ENCODE data around the gene CDC42.

The CDC42 gene

DNA sequence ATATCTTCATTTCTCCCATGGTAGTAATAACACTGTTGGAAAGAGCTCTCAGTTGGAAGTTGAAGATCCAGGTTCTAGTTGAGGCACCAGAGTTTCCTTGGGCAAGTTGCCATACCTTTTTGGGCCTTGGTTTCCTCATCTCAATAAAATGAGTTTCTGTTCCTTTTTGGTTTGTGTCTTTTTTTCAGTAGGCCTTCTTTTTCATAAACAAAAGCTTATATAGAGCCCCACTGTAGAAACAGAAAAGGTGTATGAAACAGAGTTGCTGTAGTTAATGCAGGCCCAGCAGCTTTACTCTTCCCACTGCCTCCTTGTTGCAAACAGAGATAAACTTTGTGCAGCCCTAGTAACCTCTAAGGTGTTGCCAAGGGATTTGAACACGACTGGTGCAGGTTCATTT lies 48.7 kb downstream of the CDC42 start:
- no peak for FAIRE-seq
- DNase-seq (ENCODE audit: insufficient read length, low spot score): no peak

GRCh38 chr1:22101995-22102394 lies 49.5 kb downstream of the CDC42 start:
- no peak for FAIRE-seq
- no peak for DNase-seq (ENCODE audit: insufficient read length, low spot score)
- no peak for TF ChIP-seq POLR2A (IDR thresholded peaks at IDR 0.05; ENCODE audit: low read depth, low read length)

More for the DNA sequence above, 48.7 kb downstream of the CDC42 start:
- TF ChIP-seq POLR2A (IDR thresholded peaks at IDR 0.05; ENCODE audit: low read depth, low read length): no peak

- no peak for TF ChIP-seq POLR2A (IDR thresholded peaks at IDR 0.05; ENCODE audit: low read depth, low read length)
- DNase-seq (ENCODE audit: insufficient read length, low spot score) (no peak), FAIRE-seq (peak; percentile 43)
Observed at GRCh38 chr1:22102746-22103145, 50.2 kb downstream of the CDC42 start.

DNA sequence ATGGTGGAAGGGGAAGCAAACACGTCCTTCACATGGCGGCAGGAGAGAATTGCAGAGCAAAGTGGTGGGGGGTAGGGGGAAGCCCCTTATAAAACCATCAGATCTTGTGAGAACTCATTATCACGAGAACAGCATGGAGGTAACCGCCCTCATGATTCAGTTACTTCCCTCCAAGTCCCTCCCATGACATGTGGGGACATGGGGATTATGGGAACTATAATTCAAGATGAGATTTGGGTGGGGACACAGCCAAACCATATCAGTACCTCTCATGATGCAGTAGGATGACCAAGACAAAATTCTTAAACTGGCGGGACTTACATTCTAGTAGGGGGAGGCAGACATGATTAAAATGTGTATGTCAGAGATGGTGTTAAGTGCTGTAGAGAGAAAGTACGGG lies 51.6 kb downstream of the CDC42 start:
- TF ChIP-seq POLR2A (IDR thresholded peaks at IDR 0.05; ENCODE audit: low read depth, low read length): no peak
- FAIRE-seq (no peak), DNase-seq (ENCODE audit: insufficient read length, low spot score) (no peak)

GRCh38 chr1:22104865-22105437 lies 52.4 kb downstream of the CDC42 start:
- DNase-seq (ENCODE audit: insufficient read length, low spot score) (no peak), FAIRE-seq (no peak)

GRCh38 chr1:22105611-22106207 lies 53.2 kb downstream of the CDC42 start:
- peak; percentile 83 for FAIRE-seq
- TF ChIP-seq POLR2A (IDR thresholded peaks at IDR 0.05; ENCODE audit: low read depth, low read length): no peak
- no peak for DNase-seq (ENCODE audit: insufficient read length, low spot score)

More at GRCh38 chr1:22104865-22105437, 52.4 kb downstream of the CDC42 start:
- no peak for TF ChIP-seq POLR2A (IDR thresholded peaks at IDR 0.05; ENCODE audit: low read depth, low read length)

DNA sequence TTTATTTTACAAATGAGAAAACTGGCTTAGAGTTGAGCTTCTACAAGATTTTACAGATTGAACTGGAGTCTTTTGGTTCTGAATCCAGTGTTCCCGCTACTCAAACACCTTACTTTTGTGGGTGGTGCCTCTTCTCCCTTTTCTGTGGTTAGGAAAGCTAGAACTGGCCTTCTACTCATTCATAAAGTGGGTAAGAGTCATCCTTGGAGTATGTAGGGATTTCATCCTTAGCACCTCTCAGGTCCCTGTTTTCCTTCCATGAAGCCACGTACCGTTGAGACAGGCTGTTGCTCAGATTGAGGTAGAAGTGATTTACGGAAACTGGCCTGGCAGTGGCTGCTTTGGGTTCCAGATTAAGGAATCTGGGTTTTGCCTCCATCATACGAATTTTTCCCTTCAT lies 54.6 kb downstream of the CDC42 start:
- FAIRE-seq: no peak

DNA sequence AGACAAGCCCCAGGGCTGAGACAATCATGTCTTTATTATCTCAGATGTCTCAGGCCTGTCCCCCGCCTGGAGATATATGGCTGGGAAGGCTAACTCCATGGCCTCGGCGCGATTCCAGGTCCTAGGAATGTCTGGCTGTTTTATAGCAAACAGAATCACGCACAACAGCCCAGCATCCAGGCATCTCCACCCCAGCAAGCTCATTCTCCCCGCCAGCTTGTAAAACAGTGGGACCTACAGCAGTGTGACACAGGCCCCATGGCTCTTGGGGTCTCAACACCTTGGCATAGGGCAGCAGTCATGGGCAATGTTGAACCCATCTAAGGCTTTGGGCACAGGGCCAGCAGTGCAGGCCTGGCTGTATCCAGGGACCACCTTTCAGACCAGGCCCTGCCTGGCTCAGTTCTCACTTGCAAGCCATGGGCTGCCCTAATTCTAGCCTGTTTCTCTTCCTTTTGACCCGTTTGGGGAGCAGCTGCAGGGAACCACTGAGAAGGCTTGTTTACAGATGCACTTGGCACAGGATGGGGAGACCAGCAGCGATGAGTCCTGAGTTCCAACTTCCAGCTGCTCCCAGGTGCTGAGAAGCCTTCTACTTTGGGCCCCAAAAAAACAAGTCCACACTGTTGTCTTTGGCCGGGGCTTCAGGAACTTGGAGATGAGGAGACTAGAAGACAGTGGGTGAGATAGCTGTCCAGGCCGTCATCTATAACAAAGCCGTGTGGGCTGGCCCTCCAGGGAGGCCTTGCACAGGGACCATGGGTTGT lies 56.0 kb downstream of the CDC42 start:
- FAIRE-seq (no peak), DNase-seq (ENCODE audit: insufficient read length, low spot score) (no peak)
- no peak for TF ChIP-seq POLR2A (IDR thresholded peaks at IDR 0.05; ENCODE audit: low read depth, low read length)

More for the DNA sequence above, 54.6 kb downstream of the CDC42 start:
- no peak for TF ChIP-seq POLR2A (IDR thresholded peaks at IDR 0.05; ENCODE audit: low read depth, low read length)
- DNase-seq (ENCODE audit: insufficient read length, low spot score): no peak

DNA sequence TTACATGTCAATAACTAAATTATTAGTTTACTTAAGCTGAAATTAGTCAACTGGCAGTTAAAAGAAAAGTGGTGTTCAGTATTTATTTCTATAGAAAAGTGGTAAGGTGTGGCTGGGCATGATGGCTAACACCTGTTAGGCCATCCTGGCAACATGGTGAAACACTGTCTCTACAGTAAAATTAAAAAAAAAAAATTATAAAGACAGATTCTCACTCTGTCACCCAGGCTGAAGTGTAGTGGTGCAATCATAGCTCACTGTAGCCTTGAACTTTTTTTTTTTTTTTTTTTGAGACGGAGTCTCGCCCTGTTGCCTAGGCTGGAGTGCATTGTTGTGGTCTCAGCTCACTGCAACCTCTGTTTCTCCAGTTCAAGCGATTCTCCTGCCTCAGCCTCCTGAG lies 57.5 kb downstream of the CDC42 start:
- DNase-seq (ENCODE audit: insufficient read length, low spot score) (no peak), FAIRE-seq (no peak)
- TF ChIP-seq POLR2A (IDR thresholded peaks at IDR 0.05; ENCODE audit: low read depth, low read length): no peak

GRCh38 chr1:22111115-22111514 lies 58.6 kb downstream of the CDC42 start:
- FAIRE-seq: no peak
- no peak for DNase-seq (ENCODE audit: insufficient read length, low spot score)
- TF ChIP-seq POLR2A (IDR thresholded peaks at IDR 0.05; ENCODE audit: low read depth, low read length): no peak

GRCh38 chr1:22111620-22112019 lies 59.1 kb downstream of the CDC42 start:
- FAIRE-seq (no peak), DNase-seq (ENCODE audit: insufficient read length, low spot score) (peak; percentile 50)
- no peak for TF ChIP-seq POLR2A (IDR thresholded peaks at IDR 0.05; ENCODE audit: low read depth, low read length)

DNA sequence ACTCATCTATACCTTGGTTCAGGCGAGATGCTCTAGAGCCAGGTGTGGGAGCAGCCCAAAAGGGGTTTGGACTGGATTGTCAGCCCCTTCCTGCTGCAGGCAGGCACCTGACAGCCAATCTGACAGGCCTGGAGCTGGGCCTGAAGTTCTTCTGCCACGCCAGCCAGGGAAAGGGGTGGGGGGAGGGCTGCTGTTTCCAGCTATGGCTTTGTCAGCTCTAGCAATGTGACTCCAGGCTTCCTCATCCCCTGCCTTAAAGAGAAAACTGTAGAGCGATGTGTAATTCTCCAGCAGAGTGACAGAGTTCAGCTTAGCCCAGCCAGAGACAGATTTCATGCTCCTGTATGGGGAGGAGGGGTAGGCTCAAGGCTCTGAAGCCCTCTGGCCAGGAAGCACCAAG lies 60.0 kb downstream of the CDC42 start:
- FAIRE-seq (no peak), DNase-seq (ENCODE audit: insufficient read length, low spot score) (no peak)
- no peak for TF ChIP-seq POLR2A (IDR thresholded peaks at IDR 0.05; ENCODE audit: low read depth, low read length)

GRCh38 chr1:22114083-22115012 lies 61.8 kb downstream of the CDC42 start:
- no peak for FAIRE-seq
- no peak for TF ChIP-seq POLR2A (IDR thresholded peaks at IDR 0.05; ENCODE audit: low read depth, low read length)
- DNase-seq (ENCODE audit: insufficient read length, low spot score): no peak

- no peak for DNase-seq (ENCODE audit: insufficient read length, low spot score)
- TF ChIP-seq POLR2A (IDR thresholded peaks at IDR 0.05; ENCODE audit: low read depth, low read length): no peak
- FAIRE-seq: no peak
Observed at GRCh38 chr1:22115286-22115685, 62.8 kb downstream of the CDC42 start.

Data from H54 (cell line).